ENCODE data around the gene PCSK9.

- TF ChIP-seq CTCF (IDR thresholded peaks at IDR 0.05; ENCODE audit: low read depth, low read length) (no peak), EZH2phosphoT487 (IDR thresholded peaks at IDR 0.05; ENCODE audit: low read depth) (no peak)
These were observed 64.5 kb downstream of the PCSK9 start for GRCh38 chr1:55103891-55104290.

All from OCI-LY3 (cell line).